HUES6 (cell line): ENCODE data around the gene PPP1R1B.

ENCODE experiments used
- H3K27ac ChIP-seq: 2 replicates; pipeline ENCODE4 v1.7.0; 2013; ENCODE audit warnings: low read depth, mild to moderate bottlenecking, low read length, inconsistent platforms
- H3K27me3 ChIP-seq: 2 replicates; pipeline ENCODE4 v1.6.1; 2013; ENCODE audit warnings: low read length; ENCODE audit not compliant: control insufficient read depth, insufficient read depth
- H3K36me3 ChIP-seq: 2 replicates; pipeline ENCODE4 v1.6.1; 2013; ENCODE audit warnings: low read length; ENCODE audit not compliant: control insufficient read depth, insufficient read depth
- H3K4me1 ChIP-seq: 2 replicates; pipeline ENCODE4 v1.6.1; 2013; ENCODE audit warnings: low read length; ENCODE audit not compliant: control insufficient read depth, insufficient read depth
- H3K4me3 ChIP-seq: 2 replicates; pipeline ENCODE4 v1.5.1; 2013; ENCODE audit warnings: low read depth, low read length
- H3K9ac ChIP-seq: one replicate; pipeline ENCODE4 v1.6.1; 2013; ENCODE audit warnings: mild to moderate bottlenecking, low read length
- H3K9me3 ChIP-seq: 2 replicates; pipeline ENCODE4 v1.6.1; 2013; ENCODE audit warnings: low read depth, low read length; ENCODE audit not compliant: control insufficient read depth, insufficient read depth

Gene PPP1R1B

DNA sequence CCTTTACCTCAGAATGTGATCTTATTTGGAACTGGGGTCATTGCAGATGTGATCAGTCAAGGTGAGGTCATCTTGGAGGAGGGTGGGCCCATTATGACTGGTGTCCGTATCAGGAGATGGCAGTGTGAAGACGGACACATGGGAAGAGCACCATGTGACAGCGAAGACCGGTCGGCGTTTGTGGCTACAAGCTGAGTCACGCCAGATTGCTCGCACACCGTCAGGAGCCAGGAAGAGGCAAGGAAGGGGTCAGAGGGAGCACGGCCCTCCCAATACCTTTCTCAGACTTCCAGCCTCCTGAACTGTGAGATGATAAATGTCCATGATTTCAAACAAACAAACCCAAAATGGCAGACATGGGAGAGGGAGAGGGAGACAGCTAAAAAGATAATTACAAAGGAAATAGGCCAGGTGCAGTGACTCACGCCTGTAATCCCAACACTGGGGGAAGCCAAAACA is 23.4 kb downstream of the PPP1R1B start:
- H3K27me3 ChIP-seq = no peaks in the 10 kb centered on the region
- no peak overlapping the region for H3K4me3 ChIP-seq
- no peak overlapping the region for H3K9ac ChIP-seq
- H3K4me1 ChIP-seq = peaks cover 36% of the 10 kb centered on the region
- H3K27ac ChIP-seq = no peak overlapping the region
- 0 out of 2 replicates have a peak, but pooled peaks cover 4% of the 10 kb centered on the region for H3K36me3 ChIP-seq
- H3K9me3 ChIP-seq = no peaks in the 10 kb centered on the region

DNA sequence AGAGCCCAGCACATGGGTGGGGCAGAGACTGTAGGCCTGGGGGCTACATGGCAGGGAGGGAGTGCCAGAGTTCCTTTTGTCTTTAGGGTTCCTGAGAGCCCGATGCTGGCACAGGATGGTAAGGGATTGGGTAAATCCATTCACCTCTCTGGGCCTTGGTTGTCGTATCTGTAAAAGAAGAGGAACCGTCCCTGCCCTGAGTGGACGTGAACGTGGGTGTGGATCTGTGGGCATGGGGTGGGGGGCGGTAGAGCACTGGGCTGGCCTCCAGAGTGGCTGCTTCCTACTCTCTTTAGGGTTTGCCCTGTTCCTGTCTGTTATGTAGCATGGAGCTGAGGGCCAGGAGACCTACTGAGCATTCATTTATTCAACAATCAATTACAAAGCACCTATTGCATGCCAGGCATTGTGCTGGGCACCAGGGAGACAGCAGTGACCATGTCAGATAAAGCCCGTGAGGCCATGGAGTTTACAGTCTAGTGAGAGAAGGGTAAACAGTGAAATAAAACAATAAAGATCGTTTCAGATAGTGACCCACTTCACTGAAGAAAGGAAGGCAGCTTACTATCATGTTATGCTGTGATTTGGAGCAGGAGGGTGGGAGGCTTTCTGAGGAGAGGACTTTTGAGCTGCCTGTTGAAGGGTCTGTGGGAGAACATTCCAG is 25.3 kb downstream of the PPP1R1B start:
- H3K27me3 ChIP-seq = no peaks in the 10 kb centered on the region
- no peaks in the 10 kb centered on the region for H3K9me3 ChIP-seq
- H3K9ac ChIP-seq = no peak overlapping the region
- H3K4me1 ChIP-seq = peaks cover 31% of the 10 kb centered on the region
- no peak overlapping the region for H3K4me3 ChIP-seq
- H3K27ac ChIP-seq = no peak overlapping the region
- 0 out of 2 replicates have a peak, but pooled peaks cover 4% of the 10 kb centered on the region for H3K36me3 ChIP-seq

DNA sequence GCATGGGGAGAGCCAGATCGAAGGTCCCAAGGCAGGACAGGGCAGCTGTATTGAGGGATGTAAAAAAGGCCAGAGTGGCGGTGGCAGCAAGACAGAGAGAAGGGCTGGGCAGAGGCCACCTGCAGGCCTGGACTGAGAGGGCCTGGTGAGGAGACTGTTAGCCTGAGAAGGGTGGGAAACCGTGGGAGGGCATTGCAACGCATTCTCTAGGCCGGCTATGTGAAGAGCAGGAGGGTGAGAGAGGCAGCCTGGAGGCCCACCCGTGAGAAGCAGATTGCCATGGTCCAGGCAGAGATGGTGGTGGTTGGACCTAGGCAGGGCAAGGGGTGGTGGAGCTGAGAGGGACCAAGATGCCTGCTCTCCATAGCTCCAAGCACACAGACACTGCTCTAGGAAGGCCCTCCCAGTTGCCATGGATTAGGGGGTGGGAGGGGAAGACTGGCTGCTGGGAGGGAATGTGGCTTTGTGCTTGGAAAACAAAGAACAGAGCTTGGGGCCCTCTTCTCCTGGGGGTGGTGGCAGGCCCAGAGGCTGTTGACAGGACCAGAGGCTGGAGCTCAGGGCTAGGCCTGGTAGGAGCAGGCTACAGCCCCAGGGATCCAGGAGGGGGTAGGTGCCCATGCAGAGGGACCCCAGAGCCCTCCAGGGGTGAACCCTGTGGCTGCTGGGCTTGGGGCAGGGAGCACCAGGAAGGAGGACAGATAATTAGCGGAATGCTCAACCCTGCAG is 26.0 kb downstream of the PPP1R1B start:
- Histone ChIP-seq H3K27me3 (no peaks in the 10 kb centered on the region), H3K4me3 (no peak overlapping the region), H3K9ac (no peak overlapping the region), H3K27ac (no peak overlapping the region), H3K9me3 (no peaks in the 10 kb centered on the region), H3K4me1 (peaks cover 31% of the 10 kb centered on the region), H3K36me3 (0 out of 2 replicates have a peak, but pooled peaks cover 4% of the 10 kb centered on the region)

DNA sequence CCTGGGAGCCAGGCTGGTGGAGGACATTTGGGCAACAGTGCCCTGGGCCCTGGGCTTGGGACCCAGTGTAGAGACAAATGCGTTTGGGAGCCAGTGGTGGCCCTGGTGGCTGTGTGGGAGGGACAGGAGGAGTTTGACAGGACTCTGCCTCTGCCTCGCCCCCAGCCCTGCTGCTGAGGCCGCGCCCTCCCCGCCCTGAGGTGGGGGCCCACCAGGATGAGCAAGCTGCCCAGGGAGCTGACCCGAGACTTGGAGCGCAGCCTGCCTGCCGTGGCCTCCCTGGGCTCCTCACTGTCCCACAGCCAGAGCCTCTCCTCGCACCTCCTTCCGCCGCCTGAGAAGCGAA is 26.5 kb downstream of the PPP1R1B start:
- Histone ChIP-seq H3K4me1 (peaks cover 31% of the 10 kb centered on the region), H3K36me3 (0 out of 2 replicates have a peak, but pooled peaks cover 4% of the 10 kb centered on the region), H3K9me3 (no peaks in the 10 kb centered on the region), H3K27ac (no peak overlapping the region), H3K4me3 (no peak overlapping the region), H3K27me3 (no peaks in the 10 kb centered on the region), H3K9ac (no peak overlapping the region)

DNA sequence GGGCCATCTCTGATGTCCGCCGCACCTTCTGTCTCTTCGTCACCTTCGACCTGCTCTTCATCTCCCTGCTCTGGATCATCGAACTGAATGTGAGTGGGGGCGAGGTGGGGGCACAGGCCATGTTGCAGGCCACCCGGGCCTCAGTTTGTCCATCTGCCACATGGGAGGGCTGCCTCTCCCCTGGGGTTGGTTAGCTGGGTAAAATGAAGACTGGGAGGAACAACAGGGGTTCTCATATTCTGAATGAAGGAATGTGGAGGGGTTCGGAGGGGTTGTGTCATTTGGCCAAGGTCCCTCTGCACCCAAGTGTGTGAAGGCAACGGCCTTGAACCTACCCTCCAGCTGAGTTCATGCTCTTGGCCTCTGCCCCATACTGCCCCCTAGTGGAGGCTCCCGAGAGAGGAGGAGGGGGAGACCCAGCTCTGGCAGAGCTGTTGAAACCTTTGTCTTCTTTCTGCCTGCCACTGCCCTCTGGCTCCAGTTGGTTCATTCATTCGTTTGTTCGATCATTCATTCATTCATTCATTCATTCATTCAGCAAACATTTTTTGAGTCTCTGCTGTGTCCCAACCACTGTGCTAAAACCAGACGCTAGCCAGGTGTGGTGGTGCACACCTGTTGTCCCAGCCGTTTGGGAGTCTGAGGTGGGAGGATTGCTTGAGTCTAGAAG is 27.0 kb downstream of the PPP1R1B start:
- H3K9ac ChIP-seq = no peak overlapping the region
- H3K27ac ChIP-seq = no peak overlapping the region
- no peaks in the 10 kb centered on the region for H3K27me3 ChIP-seq
- no peaks in the 10 kb centered on the region for H3K9me3 ChIP-seq
- peaks cover 28% of the 10 kb centered on the region for H3K4me1 ChIP-seq
- no peak overlapping the region for H3K4me3 ChIP-seq
- 0 out of 2 replicates have a peak, but pooled peaks cover 7% of the 10 kb centered on the region for H3K36me3 ChIP-seq

DNA sequence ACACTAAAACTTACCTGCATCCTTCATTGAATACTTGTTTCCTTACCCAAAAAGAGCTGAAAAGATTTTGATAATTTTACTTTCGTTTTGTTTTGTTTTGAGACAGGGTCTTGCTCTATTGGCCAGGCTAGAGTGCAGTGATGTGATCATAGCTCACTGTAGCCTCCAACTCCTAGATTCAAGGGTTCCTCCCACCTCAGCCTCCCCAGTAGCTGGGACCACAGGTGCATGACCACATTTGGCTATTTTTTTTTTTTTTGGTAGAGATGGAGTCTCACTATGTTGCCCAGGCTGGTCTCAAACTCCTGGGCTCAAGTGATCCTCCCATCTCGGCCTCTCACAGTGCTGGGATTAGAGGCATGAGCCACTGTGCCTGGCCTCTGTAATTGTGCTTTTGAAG is 28.4 kb downstream of the PPP1R1B start:
- H3K27ac ChIP-seq = no peak overlapping the region
- peaks cover 26% of the 10 kb centered on the region for H3K4me1 ChIP-seq
- no peak overlapping the region for H3K9ac ChIP-seq
- no peaks in the 10 kb centered on the region for H3K27me3 ChIP-seq
- peaks cover 11% of the 10 kb centered on the region for H3K36me3 ChIP-seq
- no peaks in the 10 kb centered on the region for H3K9me3 ChIP-seq
- no peak overlapping the region for H3K4me3 ChIP-seq

DNA sequence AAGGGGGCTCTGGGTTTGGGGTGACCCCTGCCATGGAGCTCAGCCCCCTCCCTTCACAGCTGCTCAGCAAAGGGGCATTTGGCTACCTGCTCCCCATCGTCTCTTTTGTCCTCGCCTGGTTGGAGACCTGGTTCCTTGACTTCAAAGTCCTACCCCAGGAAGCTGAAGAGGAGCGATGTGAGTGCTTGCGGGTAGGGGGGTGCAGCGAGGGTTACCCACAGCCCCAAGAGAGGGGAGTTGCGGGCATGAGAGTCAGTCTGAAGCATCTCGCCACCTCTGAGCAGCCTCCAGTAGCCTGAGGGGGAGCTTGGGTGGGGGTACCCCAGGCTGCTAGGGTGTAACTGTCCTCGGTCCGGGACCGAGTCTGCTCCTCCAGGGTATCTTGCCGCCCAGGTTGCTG is 31.6 kb downstream of the PPP1R1B start:
- H3K9me3 ChIP-seq = no peaks in the 10 kb centered on the region
- H3K36me3 ChIP-seq = peaks cover 26% of the 10 kb centered on the region
- H3K4me3 ChIP-seq = no peak overlapping the region
- H3K4me1 ChIP-seq = peaks cover 17% of the 10 kb centered on the region
- H3K9ac ChIP-seq = no peak overlapping the region
- no peaks in the 10 kb centered on the region for H3K27me3 ChIP-seq
- no peak overlapping the region for H3K27ac ChIP-seq

DNA sequence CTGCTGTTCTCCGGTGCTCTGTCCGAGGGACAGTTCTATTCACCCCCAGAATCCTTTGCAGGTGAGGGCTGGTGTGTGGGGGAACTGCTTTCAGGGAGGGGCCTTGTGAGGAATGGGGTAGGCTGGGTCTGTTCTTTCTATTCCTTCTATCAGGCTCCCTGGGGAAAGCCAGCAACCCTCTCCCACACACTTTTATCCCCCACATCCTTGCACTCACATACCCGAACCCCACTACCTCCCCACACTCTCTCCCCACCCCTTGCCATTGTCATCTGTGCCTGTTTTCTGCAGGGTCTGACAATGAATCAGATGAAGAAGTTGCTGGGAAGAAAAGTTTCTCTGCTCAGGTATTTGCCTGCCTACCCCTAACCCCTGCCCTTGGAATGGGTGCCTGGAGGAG is 32.0 kb downstream of the PPP1R1B start:
- H3K9ac ChIP-seq = no peak overlapping the region
- H3K36me3 ChIP-seq = peaks cover 26% of the 10 kb centered on the region

DNA sequence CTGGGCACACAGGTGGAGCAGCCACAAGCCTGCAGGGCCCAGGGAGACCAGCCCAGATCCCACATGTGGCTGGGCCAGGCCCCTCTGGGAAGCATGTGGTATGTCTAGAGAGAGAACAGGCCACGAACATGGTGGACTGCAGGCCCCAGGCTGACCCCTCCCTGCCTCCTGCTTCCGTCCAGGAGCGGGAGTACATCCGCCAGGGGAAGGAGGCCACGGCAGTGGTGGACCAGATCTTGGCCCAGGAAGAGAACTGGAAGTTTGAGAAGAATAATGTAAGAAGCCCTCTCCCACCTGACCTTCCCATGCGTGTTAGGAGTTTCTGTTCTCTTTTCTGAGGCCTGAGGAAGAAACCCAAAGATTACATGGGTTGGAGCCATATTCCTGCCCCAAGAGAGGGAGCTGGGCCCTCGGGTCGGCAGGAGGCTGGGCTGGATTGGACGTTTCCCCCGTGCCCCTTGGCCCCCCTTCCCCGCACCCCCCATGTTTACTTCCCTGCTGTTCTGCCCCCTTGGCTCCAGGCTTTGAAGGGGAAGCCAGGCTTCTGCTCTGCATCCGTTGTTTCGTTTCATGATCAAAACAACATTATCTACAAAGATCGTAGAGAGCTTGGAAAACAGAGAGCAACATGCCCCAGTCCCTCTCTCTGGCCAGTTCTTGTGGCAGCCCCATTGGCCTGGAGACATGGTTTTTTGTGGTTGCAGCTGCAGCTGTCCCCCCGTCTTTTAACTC is 32.7 kb downstream of the PPP1R1B start:
- peaks cover 26% of the 10 kb centered on the region for H3K36me3 ChIP-seq
- no peak overlapping the region for H3K27ac ChIP-seq

More for the DNA sequence above, 32.0 kb downstream of the PPP1R1B start:
- no peak overlapping the region for H3K4me3 ChIP-seq
- no peaks in the 10 kb centered on the region for H3K9me3 ChIP-seq
- H3K27me3 ChIP-seq = no peaks in the 10 kb centered on the region
- H3K4me1 ChIP-seq = peaks cover 13% of the 10 kb centered on the region
- no peak overlapping the region for H3K27ac ChIP-seq

DNA sequence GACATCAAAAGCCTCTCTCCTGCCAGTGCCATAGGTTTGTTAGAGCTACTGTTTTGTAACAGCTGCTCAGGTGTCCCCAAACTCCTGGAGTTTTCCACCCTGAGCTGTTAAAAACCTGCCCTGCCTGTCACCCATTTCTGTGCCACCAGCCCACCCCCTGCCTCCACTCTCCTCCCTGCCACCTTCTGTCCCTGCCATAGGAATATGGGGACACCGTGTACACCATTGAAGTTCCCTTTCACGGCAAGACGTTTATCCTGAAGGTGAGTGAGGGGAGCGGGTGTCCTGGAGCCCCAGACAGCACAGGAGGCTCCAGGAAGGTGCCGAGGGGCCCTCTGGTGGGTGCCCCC is 33.2 kb downstream of the PPP1R1B start:
- Histone ChIP-seq H3K27me3 (no peaks in the 10 kb centered on the region; the same call in 1 of the 2 replicates), H3K36me3 (peaks cover 26% of the 10 kb centered on the region), H3K4me3 (no peak overlapping the region), H3K9me3 (no peaks in the 10 kb centered on the region), H3K9ac (no peak overlapping the region), H3K4me1 (peaks cover 21% of the 10 kb centered on the region), H3K27ac (no peak overlapping the region)

More for the DNA sequence above, 32.7 kb downstream of the PPP1R1B start:
- Histone ChIP-seq H3K27me3 (no peaks in the 10 kb centered on the region), H3K9ac (no peak overlapping the region), H3K4me3 (no peak overlapping the region), H3K9me3 (no peaks in the 10 kb centered on the region), H3K4me1 (peaks cover 16% of the 10 kb centered on the region)
